H9 (cell line): ENCODE data around the gene STK24. TPM values are rescaled to one million over a fixed set of nuclear protein-coding genes. Genes with fewer than 3 reads are reported as not detected.

Experiments
- DNase-seq: peaks from one replicate; pipeline ENCODE4 v3.0.0-alpha.2; 2017
- H2AFZ ChIP-seq: one replicate; pipeline ENCODE4 v1.6.1; 2013; ENCODE audit warnings: mild to moderate bottlenecking, low read length, control low read depth, moderate library complexity
- H2AK5ac ChIP-seq: 2 replicates; pipeline ENCODE4 v1.6.1; 2013; ENCODE audit warnings: low read length, control low read depth, mixed read lengths; ENCODE audit not compliant: insufficient read length
- H2BK120ac ChIP-seq: one replicate; pipeline ENCODE4 v1.6.1; 2013; ENCODE audit warnings: low read depth, mild to moderate bottlenecking, low read length, control low read depth, inconsistent platforms; ENCODE audit not compliant: poor library complexity, severe bottlenecking
- H2BK12ac ChIP-seq: 2 replicates; pipeline ENCODE4 v1.6.1; 2013; ENCODE audit warnings: low read length, control low read depth, mixed read lengths, low read depth; ENCODE audit not compliant: insufficient read length
- H2BK15ac ChIP-seq: 2 replicates; pipeline ENCODE4 v1.6.1; 2013; ENCODE audit warnings: low read depth, low read length, control low read depth
- H2BK20ac ChIP-seq: one replicate; pipeline ENCODE4 v1.6.1; 2013; ENCODE audit warnings: low read depth, mild to moderate bottlenecking, low read length, control low read depth, inconsistent platforms; ENCODE audit not compliant: poor library complexity, severe bottlenecking
- H2BK5ac ChIP-seq: 2 replicates; pipeline ENCODE4 v1.6.1; 2013; ENCODE audit warnings: low read length, control low read depth, mixed read lengths; ENCODE audit not compliant: insufficient read length
- H3K14ac ChIP-seq: 2 replicates; pipeline ENCODE4 v1.6.1; 2013; ENCODE audit warnings: low read length, control low read depth; ENCODE audit not compliant: insufficient read depth
- H3K18ac ChIP-seq: 2 replicates; pipeline ENCODE4 v1.6.1; 2013; ENCODE audit warnings: low read depth, mild to moderate bottlenecking, mixed read lengths, low read length, control low read depth; ENCODE audit not compliant: insufficient read length
- H3K23ac ChIP-seq: 2 replicates; pipeline ENCODE4 v1.6.1; 2013; ENCODE audit warnings: low read length, control low read depth, mixed read lengths, low read depth; ENCODE audit not compliant: insufficient read length
- H3K23me2 ChIP-seq: 2 replicates; pipeline ENCODE4 v1.6.1; 2013; ENCODE audit warnings: low read depth, mild to moderate bottlenecking, mixed read lengths, low read length, control low read depth; ENCODE audit not compliant: insufficient read length, poor library complexity, severe bottlenecking
- H3K27ac ChIP-seq: 2 replicates; pipeline ENCODE4 v1.5.1; 2013; ENCODE audit warnings: low read length, control low read depth, mixed read lengths, low read depth; ENCODE audit not compliant: insufficient read length
- H3K27me3 ChIP-seq: 2 replicates; pipeline ENCODE4 v1.6.1; 2013; ENCODE audit warnings: low read length, control low read depth, inconsistent platforms; ENCODE audit not compliant: insufficient read depth
- H3K4ac ChIP-seq: 2 replicates; pipeline ENCODE4 v1.6.1; 2013; ENCODE audit warnings: low read depth, mild to moderate bottlenecking, control low read depth, inconsistent platforms, low read length, moderate library complexity
- H3K4me1 ChIP-seq: 2 replicates; pipeline ENCODE4 v1.6.1; 2013; ENCODE audit warnings: low read length, control low read depth, inconsistent platforms; ENCODE audit not compliant: insufficient read depth
- H3K4me2 ChIP-seq: 2 replicates; pipeline ENCODE4 v1.6.1; 2013; ENCODE audit warnings: low read length, control low read depth, mixed read lengths; ENCODE audit not compliant: insufficient read length, insufficient read depth
- H3K56ac ChIP-seq: 2 replicates; pipeline ENCODE4 v1.6.1; 2013; ENCODE audit warnings: low read depth, mild to moderate bottlenecking, mixed read lengths, low read length, control low read depth; ENCODE audit not compliant: insufficient read length
- H3K79me1 ChIP-seq: 2 replicates; pipeline ENCODE4 v1.6.1; 2013; ENCODE audit warnings: low read depth, mild to moderate bottlenecking, moderate library complexity, low read length, control low read depth, inconsistent platforms; ENCODE audit not compliant: insufficient read depth, poor library complexity, severe bottlenecking
- H3K79me2 ChIP-seq: 2 replicates; pipeline ENCODE4 v1.6.1; 2013; ENCODE audit warnings: low read length, control low read depth, inconsistent platforms; ENCODE audit not compliant: insufficient read depth
- H3K9ac ChIP-seq: 2 replicates; pipeline ENCODE4 v1.6.1; 2013; ENCODE audit warnings: low read length, control low read depth, mixed read lengths; ENCODE audit not compliant: insufficient read length; ENCODE audit errors: extremely low read depth
- H3K9me3 ChIP-seq: one replicate; pipeline ENCODE4 v1.6.1; 2013; ENCODE audit warnings: low read depth, low read length, inconsistent platforms; ENCODE audit not compliant: control insufficient read depth
- H3T11ph ChIP-seq: one replicate; pipeline ENCODE4 v1.6.1; 2013; ENCODE audit warnings: mild to moderate bottlenecking, low read length, control low read depth, inconsistent platforms
- H4K20me1 ChIP-seq: one replicate; pipeline ENCODE4 v1.6.1; 2013; ENCODE audit not compliant: control insufficient read depth, insufficient read length, insufficient read depth
- H4K5ac ChIP-seq: 2 replicates; pipeline ENCODE4 v1.6.1; 2013; ENCODE audit warnings: low read depth, mild to moderate bottlenecking, mixed read lengths, low read length, control low read depth; ENCODE audit not compliant: insufficient read length
- H4K8ac ChIP-seq: replicated peaks from 2 replicates; pipeline ENCODE4 v1.6.1; 2013; ENCODE audit warnings: low read length, control low read depth, mixed read lengths, low read depth; ENCODE audit not compliant: insufficient read length
- H4K91ac ChIP-seq: 2 replicates; pipeline ENCODE4 v1.6.1; 2013; ENCODE audit warnings: low read depth, mild to moderate bottlenecking, moderate library complexity, mixed read lengths, low read length, control low read depth; ENCODE audit not compliant: insufficient read length
- H3K27ac Mint-ChIP-seq, 3 experiments: 2 replicates in 2 of 3; 3 replicates in 1 of 3; pipeline ENCODE4 v1.8.0; 2020 to 2021; ENCODE audit warnings: mixed read lengths in 3 of 3, mild to moderate bottlenecking in 1 of 3, moderate library complexity in 1 of 3
- H3K27me3 Mint-ChIP-seq: 2 replicates; pipeline ENCODE4 v1.8.0; 2021; ENCODE audit warnings: low read depth, mild to moderate bottlenecking, moderate library complexity, mixed read lengths
- H3K36me3 Mint-ChIP-seq, 3 experiments: 2 replicates in 2 of 3; 3 replicates in 1 of 3; pipeline ENCODE4 v1.8.0; 2020 to 2021; ENCODE audit warnings: low read depth in 3 of 3, mixed read lengths in 3 of 3; ENCODE audit not compliant: insufficient read depth in 1 of 3
- H3K4me1 Mint-ChIP-seq, 2 experiments: 2 replicates each; pipeline ENCODE4 v1.8.0; 2020; ENCODE audit warnings: mixed read lengths in 2 of 2
- H3K4me3 Mint-ChIP-seq, 2 experiments: 2 replicates in 1 of 2; 3 replicates in 1 of 2; pipeline ENCODE4 v1.8.0; 2020 to 2021; ENCODE audit warnings: mild to moderate bottlenecking in 2 of 2, mixed read lengths in 2 of 2, moderate library complexity in 1 of 2
- H3K9me3 Mint-ChIP-seq, 2 experiments: 2 replicates in 1 of 2; 3 replicates in 1 of 2; pipeline ENCODE4 v1.8.0; 2020; ENCODE audit warnings: mild to moderate bottlenecking in 2 of 2, mixed read lengths in 2 of 2, moderate library complexity in 1 of 2
- WGBS: extraction: QIAGEN DNeasy Blood & Tissue Kit; methylation state at CpG from one replicate; pipeline ENCODE4 v1.1.7; 2013; ENCODE audit warnings: missing lambda C conversion rate, low lambda C conversion rate, mixed read lengths; ENCODE audit not compliant: insufficient read length; ENCODE audit errors: extremely low coverage; 5-methylcytosine and 5-hydroxymethylcytosine counted together
- total RNA-seq: library from RNA; stranded (reverse); gene quantifications from 2 replicates; pipeline ENCODE4 v1.2.1, GENCODE V29; 2021
- TF ChIP-seq, protein P1 (sequence below): fragments of 200-600 bp; sonication (generic); conservative IDR thresholded peaks from 3 replicates; pipeline ENCODE4 v1.8.0; 2021; ENCODE audit warnings: antibody characterized with exemption, mild to moderate bottlenecking

The STK24 gene
- total RNA-seq, 1 experiment from 2014 or later = 134 TPM

DNA sequence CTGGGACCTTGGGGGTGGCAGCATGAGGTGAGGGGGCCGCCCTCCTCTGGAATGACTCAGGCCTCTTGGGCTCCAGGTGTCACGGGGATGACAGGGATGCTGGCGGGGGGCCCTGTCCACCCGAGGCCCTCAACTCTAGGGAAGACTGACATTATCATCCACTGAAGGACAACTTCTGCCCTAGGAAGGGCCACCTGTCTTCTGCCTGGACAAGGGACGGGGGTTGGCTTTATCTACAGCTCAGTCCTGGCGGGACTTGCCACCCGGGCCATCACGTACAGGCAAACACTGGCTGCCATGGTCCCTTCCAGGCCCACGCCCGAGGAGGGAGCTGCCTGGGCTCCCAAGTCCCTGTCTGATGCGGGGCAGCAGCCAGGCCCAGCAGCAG is 130.7 kb downstream of the STK24 start:
- Mint-ChIP-seq H3K4me1 (peaks cover 28 to 36% of the 10 kb centered on the region in 2 experiments), H3K27ac (peak overlapping the region in 2 of 3 experiments; percentile 83 to 85; a peak in 4 of 7 replicates), H3K4me3 (no peak overlapping the region), H3K9me3 (no peaks in the 10 kb centered on the region), H3K27me3 (peaks cover 2% of the 10 kb centered on the region; the same call in 1 of the 2 replicates), H3K36me3 (peaks cover 18 to 51% (median 39%) of the 10 kb centered on the region in 3 experiments; a peak in 6 of 7 replicates)
- no peak overlapping the region for H2BK20ac ChIP-seq
- DNase-seq = no peak
- H2BK120ac ChIP-seq = no peak overlapping the region
- H2BK5ac ChIP-seq = no peak overlapping the region
- no peak overlapping the region for H4K91ac ChIP-seq
- no peak overlapping the region for H3K56ac ChIP-seq
- peaks cover 5% of the 10 kb centered on the region; the same call in 1 of the 2 replicates for H3K4me1 ChIP-seq
- H3K4me2 ChIP-seq = no peak overlapping the region
- H4K8ac ChIP-seq = no peak overlapping the region
- H3K27me3 ChIP-seq = no peaks in the 10 kb centered on the region
- H3K79me1 ChIP-seq = no peaks in the 10 kb centered on the region
- H3K4ac ChIP-seq = no peak overlapping the region
- no peak overlapping the region for H3K18ac ChIP-seq
- H3K27ac ChIP-seq = no peak overlapping the region
- H2AFZ ChIP-seq = no peak overlapping the region
- TF ChIP-seq, protein P1, sequence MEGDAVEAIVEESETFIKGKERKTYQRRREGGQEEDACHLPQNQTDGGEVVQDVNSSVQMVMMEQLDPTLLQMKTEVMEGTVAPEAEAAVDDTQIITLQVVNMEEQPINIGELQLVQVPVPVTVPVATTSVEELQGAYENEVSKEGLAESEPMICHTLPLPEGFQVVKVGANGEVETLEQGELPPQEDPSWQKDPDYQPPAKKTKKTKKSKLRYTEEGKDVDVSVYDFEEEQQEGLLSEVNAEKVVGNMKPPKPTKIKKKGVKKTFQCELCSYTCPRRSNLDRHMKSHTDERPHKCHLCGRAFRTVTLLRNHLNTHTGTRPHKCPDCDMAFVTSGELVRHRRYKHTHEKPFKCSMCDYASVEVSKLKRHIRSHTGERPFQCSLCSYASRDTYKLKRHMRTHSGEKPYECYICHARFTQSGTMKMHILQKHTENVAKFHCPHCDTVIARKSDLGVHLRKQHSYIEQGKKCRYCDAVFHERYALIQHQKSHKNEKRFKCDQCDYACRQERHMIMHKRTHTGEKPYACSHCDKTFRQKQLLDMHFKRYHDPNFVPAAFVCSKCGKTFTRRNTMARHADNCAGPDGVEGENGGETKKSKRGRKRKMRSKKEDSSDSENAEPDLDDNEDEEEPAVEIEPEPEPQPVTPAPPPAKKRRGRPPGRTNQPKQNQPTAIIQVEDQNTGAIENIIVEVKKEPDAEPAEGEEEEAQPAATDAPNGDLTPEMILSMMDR = no peak
- H3K9me3 ChIP-seq = no peaks in the 10 kb centered on the region
- H2BK15ac ChIP-seq = no peak overlapping the region
- no peak overlapping the region for H3K9ac ChIP-seq
- no peak overlapping the region for H2BK12ac ChIP-seq
- H4K20me1 ChIP-seq = peaks cover 2% of the 10 kb centered on the region
- H3K79me2 ChIP-seq = no peaks in the 10 kb centered on the region
- H3T11ph ChIP-seq = no peak overlapping the region
- H3K23ac ChIP-seq = no peak overlapping the region
- H2AK5ac ChIP-seq = no peak overlapping the region
- WGBS = no CpG with 5 or more reads among the region's 11 CpGs
- no peak overlapping the region for H4K5ac ChIP-seq
- no peak overlapping the region for H3K14ac ChIP-seq
- no peaks in the 10 kb centered on the region for H3K23me2 ChIP-seq
